Panc1 (cell line): ENCODE results near the gene FCN2. TPM values are rescaled to one million over a fixed set of nuclear protein-coding genes. Genes with fewer than 3 reads are reported as not detected.

Experiments used
- ATAC-seq: fragments of 200-7000 bp; cut with Tn5 transposase; 2 replicates; pipeline ENCODE4 v1.9.1; 2020; ENCODE audit warnings: mild to moderate bottlenecking, moderate library complexity
- BruUV-seq: library from RNA; stranded (reverse); fragments of 400-500 nt; replicated peaks from 2 replicates; lab custom pipeline; 2021; lab: Mats Ljungman, UMichigan
- CTCF ChIA-PET: fragments of 300-600 bp; sonication (Branson Sonifier 250); formaldehyde crosslinking; loops from one replicate; lab custom pipeline; 2022; ENCODE audit warnings: antibody characterized with exemption; lab: Charles Lee
- POLR2A ChIA-PET: fragments of 300-600 bp; sonication (Branson Sonifier 250); formaldehyde crosslinking; loops from one replicate; lab custom pipeline; 2022; ENCODE audit warnings: antibody characterized with exemption; lab: Charles Lee
- DNase-seq: peaks from one replicate; pipeline ENCODE4 v3.0.0-alpha.2; 2010; ENCODE audit warnings: low read depth, low spot score
- H3K27ac ChIP-seq: 2 replicates; pipeline ENCODE4 v1.5.1; 2011; ENCODE audit warnings: mild to moderate bottlenecking, low read length, inconsistent platforms
- H3K27me3 ChIP-seq: fragments of 200-500 bp; sonication (Bioruptor generic); 2 replicates; pipeline ENCODE4 v1.6.0; 2014; ENCODE audit warnings: low read length, inconsistent platforms; ENCODE audit not compliant: control insufficient read depth, insufficient read depth
- H3K36me3 ChIP-seq: fragments of 200-500 bp; sonication (Bioruptor generic); 2 replicates; pipeline ENCODE4 v1.5.1; 2014; ENCODE audit warnings: inconsistent platforms, mild to moderate bottlenecking, low read length, moderate library complexity; ENCODE audit not compliant: control insufficient read depth, insufficient read depth
- H3K4me1 ChIP-seq: 2 replicates; pipeline ENCODE4 v1.5.1; 2011; ENCODE audit warnings: inconsistent platforms, mild to moderate bottlenecking, low read length, moderate library complexity; ENCODE audit not compliant: control insufficient read depth, insufficient read depth
- H3K4me3 ChIP-seq, 2 experiments: 2 replicates each; pipeline ENCODE4 v1.5.1; 2011 to 2012; ENCODE audit warnings: low read depth in 2 of 2, low read length in 2 of 2, mild to moderate bottlenecking in 2 of 2, inconsistent platforms in 1 of 2, moderate library complexity in 1 of 2
- H3K9me3 ChIP-seq: fragments of 200-500 bp; sonication (Bioruptor generic); 2 replicates; pipeline ENCODE4 v1.5.1; 2014; ENCODE audit warnings: low read depth, mild to moderate bottlenecking, inconsistent platforms, low read length, moderate library complexity; ENCODE audit not compliant: control insufficient read depth, insufficient read depth
- CTCF ChIP-seq: fragments of 450-650 bp; IDR thresholded peaks from 2 replicates; pipeline ENCODE4 v1.5.1; 2017; ENCODE audit warnings: mild to moderate bottlenecking
- POLR2AphosphoS5 ChIP-seq: IDR thresholded peaks from 2 replicates; pipeline ENCODE4 v1.6.1; 2012; ENCODE audit warnings: mild to moderate bottlenecking, low read depth, low read length, moderate library complexity
- REST ChIP-seq, 2 experiments: IDR thresholded peaks; 2 replicates each; pipeline ENCODE4 v1.6.1; 2011 to 2012; ENCODE audit warnings: low read depth in 2 of 2, control low read depth in 1 of 2, low read length in 1 of 2, mild to moderate bottlenecking in 1 of 2, moderate library complexity in 1 of 2; ENCODE audit not compliant: insufficient read depth in 1 of 2
- SIN3A ChIP-seq: IDR thresholded peaks from 2 replicates; pipeline ENCODE4 v1.6.1; 2012; ENCODE audit warnings: low read depth, mild to moderate bottlenecking, low read length, moderate library complexity, borderline replicate concordance; ENCODE audit not compliant: insufficient read depth
- TCF7L2 ChIP-seq: IDR thresholded peaks from 2 replicates; pipeline ENCODE4 v1.6.1; 2011; ENCODE audit warnings: mild to moderate bottlenecking, low read depth, low read length, inconsistent platforms
- in situ Hi-C: cut with HindIII; loops from 2 replicates; pipeline ENCODE4 v1.10.0; 2016; ENCODE audit warnings: low sequenced_read_pairs, low pct_unique_long_range_greater_than_20kb
- intact Hi-C: fragments of 100-400 bp; cut with micrococcal nuclease; formaldehyde crosslinking; loops from one replicate; pipeline ENCODE4 v1.10.0; 2022; ENCODE audit not compliant: unreplicated experiment
- total RNA-seq: library from RNA; stranded (reverse); gene quantifications from one replicate; pipeline ENCODE4 v1.2.1, GENCODE V29; 2021; ENCODE audit not compliant: unreplicated experiment

Gene FCN2
- total RNA-seq, 1 experiment from 2014 or later, result not detected

- Histone ChIP-seq H3K27ac (no peak overlapping the region), H3K4me3 (no peak overlapping the region), H3K4me1 (no peaks in the 10 kb centered on the region), H3K9me3 (no peaks in the 10 kb centered on the region), H3K27me3 (no peaks in the 10 kb centered on the region), H3K36me3 (no peaks in the 10 kb centered on the region)
- no peak for DNase-seq
- ATAC-seq, result no peak
- BruUV-seq, result no TSS peak
- in situ Hi-C loops (no loop called here), intact Hi-C loops (no loop called here)
- ChIA-PET POLR2A (no interaction called here), CTCF (no interaction called here)
- TF ChIP-seq CTCF (no peak), TCF7L2 (no peak), SIN3A (no peak), REST (IDR thresholded peaks at IDR 0.05; ENCODE audit: insufficient read depth in 1 of 2, low read depth in 2 of 2, low read length in 1 of 2) (no peak), POLR2AphosphoS5 (no peak)
Measured at GRCh38 chr9:134875371-134875770, 5.2 kb upstream of the FCN2 start.

DNA sequence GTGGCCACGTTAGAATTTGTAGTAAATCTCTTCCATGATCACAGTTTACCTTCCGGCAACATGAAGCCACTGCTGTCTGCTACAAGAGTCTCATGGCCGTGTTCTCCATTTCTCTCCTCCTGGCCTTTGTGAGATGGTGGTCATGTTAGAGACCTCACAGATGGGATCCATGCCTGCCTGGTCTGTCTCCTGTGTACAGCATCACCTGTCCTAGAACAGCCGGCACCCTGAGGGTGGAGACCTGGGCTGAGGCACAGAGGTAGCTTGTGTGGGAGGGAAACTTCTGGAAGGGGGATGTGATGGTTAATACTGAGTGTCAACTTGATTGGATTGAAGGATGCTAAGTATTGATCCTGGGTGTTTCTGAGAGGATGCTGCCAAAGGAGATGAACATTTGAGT, 3.1 kb upstream of the FCN2 start:
- Histone ChIP-seq H3K36me3 (no peaks in the 10 kb centered on the region), H3K9me3 (no peaks in the 10 kb centered on the region), H3K27ac (no peak overlapping the region), H3K27me3 (no peaks in the 10 kb centered on the region), H3K4me3 (no peak overlapping the region), H3K4me1 (no peaks in the 10 kb centered on the region)
- ATAC-seq (no peak), DNase-seq (no peak)
- no TSS peak for BruUV-seq
- POLR2A ChIA-PET, result no interaction called here
- in situ Hi-C loops (no loop called here), intact Hi-C loops (no loop called here)
- TF ChIP-seq POLR2AphosphoS5, result no peak
- CTCF ChIA-PET, result no interaction called here

DNA sequence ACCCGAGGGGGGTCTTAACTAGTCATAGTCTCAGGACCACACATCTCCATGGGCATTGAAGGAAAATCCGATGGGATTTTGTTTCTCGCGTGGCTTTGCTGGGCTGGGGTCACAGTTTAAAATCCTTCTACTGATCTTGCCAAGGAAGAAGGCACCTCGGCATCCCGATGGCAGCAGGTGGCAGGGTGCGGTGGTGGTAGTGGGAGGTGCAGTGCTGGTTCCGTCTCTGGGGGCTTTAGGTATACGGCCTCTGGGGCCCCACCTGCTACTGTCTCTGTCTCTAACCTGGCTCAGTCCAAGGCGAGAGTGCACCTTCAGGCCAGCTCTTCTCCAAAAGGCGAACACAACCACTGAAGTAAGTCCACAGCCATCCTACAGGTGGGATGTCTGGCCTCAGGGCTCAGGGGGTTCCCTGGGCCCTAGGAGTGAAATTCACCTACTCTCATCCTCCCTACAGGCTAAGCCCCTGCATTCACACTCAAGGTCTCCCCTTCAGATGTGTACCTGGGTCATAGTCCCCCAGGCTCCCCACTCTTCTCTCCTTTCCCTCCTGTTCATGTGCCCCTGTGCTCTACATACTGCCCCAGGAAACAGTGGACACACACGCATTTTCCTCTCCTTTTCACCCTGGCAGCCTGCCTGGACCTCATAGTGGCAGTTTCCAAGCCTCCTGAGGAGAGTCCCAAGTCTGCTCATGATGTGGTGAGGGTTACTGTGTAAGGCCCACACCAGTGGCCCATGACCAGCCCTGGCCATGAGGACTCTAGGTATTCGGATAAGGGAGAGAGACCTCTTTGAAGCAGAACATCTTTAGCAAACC, 736 bp upstream of the FCN2 start:
- Histone ChIP-seq H3K4me1 (no peaks in the 10 kb centered on the region), H3K27ac (no peak overlapping the region), H3K4me3 (no peak overlapping the region), H3K9me3 (no peaks in the 10 kb centered on the region), H3K36me3 (no peaks in the 10 kb centered on the region), H3K27me3 (no peaks in the 10 kb centered on the region)
- no peak for ATAC-seq
- BruUV-seq, result no TSS peak
- intact Hi-C loops (no loop called here), in situ Hi-C loops (no loop called here)
- no peak for DNase-seq
- TF ChIP-seq POLR2AphosphoS5 (no peak), SIN3A (no peak), REST (IDR thresholded peaks at IDR 0.05; ENCODE audit: insufficient read depth in 1 of 2, low read depth in 2 of 2, low read length in 1 of 2) (no peak), CTCF (no peak), TCF7L2 (no peak)
- ChIA-PET CTCF (no interaction called here), POLR2A (no interaction called here)
